ENCODE results near the gene CELSR1.

Gene CELSR1

DNA sequence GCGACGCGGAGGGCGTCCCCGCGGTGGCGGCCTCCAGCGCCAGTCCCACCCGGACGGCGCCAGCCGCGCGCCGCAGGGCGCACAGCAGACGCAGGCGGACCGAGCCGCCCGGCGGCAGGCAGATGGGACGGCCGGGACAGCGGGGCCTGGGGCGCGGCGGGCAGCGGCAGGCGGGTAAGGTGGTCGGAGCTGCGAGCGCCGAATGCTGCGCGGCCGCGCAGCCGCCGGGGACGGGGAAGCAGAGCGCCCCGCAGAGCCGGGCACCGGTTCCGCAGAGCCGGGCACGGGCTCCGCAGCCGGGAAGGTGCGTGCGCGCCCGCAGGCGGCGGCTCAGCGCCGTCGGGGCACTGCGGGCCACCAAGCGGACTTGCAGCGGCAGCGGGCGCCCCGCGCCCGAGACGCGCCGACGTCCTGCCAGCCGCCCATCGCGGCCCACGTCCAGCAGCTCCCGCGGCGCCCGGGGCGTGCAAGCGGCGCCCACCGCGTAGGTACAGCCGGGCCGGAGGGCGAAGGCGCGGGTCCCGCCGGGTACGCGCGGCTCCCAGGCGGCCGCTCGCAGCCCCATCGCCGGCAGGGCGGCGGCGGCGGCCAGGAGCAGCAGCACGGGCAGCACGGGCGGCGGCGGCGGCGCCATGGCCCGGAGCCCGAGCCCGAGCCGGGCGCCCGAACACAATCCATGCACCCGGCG, 739 bp downstream of the CELSR1 start:
- TF ChIP-seq CTCF (IDR thresholded peaks at IDR 0.05), result no peak

DNA sequence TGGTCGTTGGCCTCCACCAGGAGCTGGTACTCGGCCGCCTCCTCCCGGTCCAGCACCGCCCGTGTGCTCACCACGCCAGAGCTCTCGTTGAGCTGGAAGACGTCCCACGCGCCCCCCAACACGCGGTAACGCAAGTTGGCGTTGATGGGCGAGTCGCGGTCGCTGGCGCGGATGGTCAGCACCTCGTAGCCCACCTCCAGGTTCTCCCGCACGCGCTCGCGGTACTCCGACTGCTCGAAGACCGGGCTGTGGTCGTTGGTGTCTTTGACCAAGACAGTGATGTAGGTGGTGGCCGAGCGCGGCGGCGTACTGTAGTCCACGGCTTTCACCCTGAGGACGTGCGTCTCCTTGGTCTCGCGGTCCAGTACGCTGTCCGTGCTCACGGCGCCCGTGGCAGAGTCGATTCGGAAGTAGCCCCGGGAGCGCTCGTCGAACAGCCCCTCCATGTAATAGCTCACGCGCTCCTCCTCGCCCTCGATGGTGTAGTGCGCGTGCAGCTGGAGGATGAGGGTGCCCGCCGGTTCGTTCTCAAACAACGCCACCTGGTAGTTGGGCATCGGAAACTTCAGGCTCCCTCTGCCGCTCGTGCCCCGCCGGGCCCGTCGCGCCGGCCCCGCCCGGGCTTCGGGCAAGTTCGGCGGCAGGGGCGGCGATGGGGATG, 1.4 kb downstream of the CELSR1 start:
- TF ChIP-seq CTCF (IDR thresholded peaks at IDR 0.05), result no peak
- DNase-seq (ENCODE audit: low spot score), result no peak
- H3K27ac ChIP-seq, result no peak overlapping the region
- H3K4me3 ChIP-seq, result no peak overlapping the region

More for the DNA sequence above, 739 bp downstream of the CELSR1 start:
- Histone ChIP-seq H3K27ac (no peak overlapping the region), H3K4me3 (peak overlapping the region; percentile 69)
- DNase-seq (ENCODE audit: low spot score), result no peak

DNA sequence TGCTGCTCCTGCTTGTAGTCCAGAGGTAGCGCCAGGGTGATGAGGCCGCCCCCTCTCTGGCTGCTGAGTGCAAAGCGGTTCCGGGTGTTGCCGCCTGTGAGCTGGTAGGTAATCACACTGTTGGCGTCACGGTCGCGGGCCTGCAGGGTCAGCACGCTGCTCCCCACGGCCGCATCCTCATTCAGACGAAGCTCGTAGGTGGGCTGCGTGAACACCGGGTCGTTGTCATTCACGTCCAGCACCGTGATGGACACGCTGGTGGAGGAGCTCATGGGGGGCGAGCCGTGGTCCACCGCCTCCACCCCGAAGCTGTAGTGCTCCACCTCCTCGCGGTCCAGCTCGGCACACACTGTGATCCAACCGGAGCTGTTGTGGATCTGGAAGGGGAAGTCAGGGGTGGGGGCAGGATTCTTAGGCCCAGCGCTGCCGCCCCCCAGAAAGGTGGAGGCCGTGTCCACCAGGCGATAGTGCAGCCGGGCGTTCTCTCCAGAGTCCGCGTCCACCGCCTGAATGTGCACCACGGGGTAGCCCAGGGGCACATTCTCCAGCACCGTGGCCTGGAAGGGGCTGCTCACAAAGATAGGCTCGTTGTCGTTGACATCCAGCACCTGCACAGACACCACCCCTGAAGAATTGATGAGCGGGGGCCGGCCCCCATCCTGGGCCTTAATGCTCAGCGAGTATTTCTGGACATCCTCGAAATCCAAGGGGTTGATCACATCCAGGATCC, 2.4 kb downstream of the CELSR1 start:
- no peak for TF ChIP-seq CTCF (IDR thresholded peaks at IDR 0.05)
- no peak overlapping the region for H3K27ac ChIP-seq
- H3K4me3 ChIP-seq, result no peak overlapping the region
- no peak for DNase-seq (ENCODE audit: low spot score)

GRCh38 chr22:46534177-46534776, 3.1 kb downstream of the CELSR1 start:
- Histone ChIP-seq H3K4me3 (no peak overlapping the region), H3K27ac (no peak overlapping the region)
- no peak for TF ChIP-seq CTCF (IDR thresholded peaks at IDR 0.05)
- DNase-seq (ENCODE audit: low spot score), result no peak

DNA sequence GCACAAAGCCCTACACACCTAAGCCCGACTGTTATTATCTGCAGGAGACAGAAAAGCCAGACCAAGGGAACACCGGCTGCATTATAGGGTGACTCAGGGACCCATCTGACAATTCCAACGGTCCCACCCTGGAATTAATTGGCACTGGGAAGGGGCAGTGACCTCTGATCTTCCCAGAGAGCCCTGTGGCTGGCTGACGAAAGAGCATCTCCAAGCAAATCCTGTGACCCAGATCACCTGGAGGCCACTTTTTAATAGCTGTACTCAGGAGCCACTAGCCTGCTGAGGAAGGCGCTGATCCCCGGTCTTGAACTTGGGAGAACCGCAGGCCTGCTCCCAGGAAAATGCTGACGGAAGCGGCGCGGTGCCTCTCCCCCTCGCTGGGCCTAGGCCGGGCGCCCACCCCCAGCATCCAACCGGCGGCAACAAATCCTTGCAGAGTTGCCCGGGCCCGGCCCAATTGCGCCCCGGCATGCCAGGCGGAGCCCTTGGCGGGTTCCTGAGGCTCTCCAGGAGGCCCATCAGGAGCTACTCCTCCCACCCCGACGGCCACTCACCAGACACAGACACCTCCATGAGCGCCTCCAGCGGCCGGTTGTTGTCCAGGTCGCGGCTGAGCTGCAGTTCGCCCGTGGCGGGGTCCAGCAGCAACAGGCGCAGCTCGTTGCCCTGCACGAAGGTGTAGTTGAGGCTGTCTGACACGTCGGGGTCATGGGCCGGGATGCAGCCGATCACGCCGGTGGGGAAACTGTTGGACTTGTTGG, 4.2 kb downstream of the CELSR1 start:
- no peak for DNase-seq (ENCODE audit: low spot score)
- no peak overlapping the region for H3K27ac ChIP-seq
- TF ChIP-seq CTCF (IDR thresholded peaks at IDR 0.05), result no peak
- H3K4me3 ChIP-seq, result no peak overlapping the region

DNA sequence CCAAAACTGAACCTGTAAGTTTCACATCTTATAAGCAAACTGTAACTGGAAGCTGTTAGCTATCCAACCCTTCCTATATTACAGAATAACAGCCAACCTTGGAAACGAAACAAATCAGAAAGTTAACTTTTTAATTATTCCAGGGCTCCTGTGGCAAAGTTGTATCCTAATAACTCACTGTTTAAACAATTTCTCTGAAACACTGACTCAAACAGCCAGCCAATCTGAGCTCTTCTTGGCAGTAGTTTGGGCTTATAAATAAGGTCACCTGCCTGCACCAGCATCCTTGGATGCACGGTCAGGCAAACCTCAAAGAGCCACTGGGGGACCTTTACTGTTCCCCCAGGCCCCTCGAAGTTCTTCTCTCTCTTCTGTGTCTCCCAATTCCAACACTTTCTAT, 5.0 kb downstream of the CELSR1 start:
- no peak overlapping the region for H3K4me3 ChIP-seq
- no peak for TF ChIP-seq CTCF (IDR thresholded peaks at IDR 0.05)
- no peak overlapping the region for H3K27ac ChIP-seq
- no peak for DNase-seq (ENCODE audit: low spot score)

Measured in coronary artery (tissue), 2 donors.